MV-4-11 (cell line): ENCODE data around the gene WIPF2.

Experiments
- DNase-seq: peaks from one replicate; lab custom pipeline; 2025; lab: John Stamatoyannopoulos, UW

WIPF2 gene

DNA sequence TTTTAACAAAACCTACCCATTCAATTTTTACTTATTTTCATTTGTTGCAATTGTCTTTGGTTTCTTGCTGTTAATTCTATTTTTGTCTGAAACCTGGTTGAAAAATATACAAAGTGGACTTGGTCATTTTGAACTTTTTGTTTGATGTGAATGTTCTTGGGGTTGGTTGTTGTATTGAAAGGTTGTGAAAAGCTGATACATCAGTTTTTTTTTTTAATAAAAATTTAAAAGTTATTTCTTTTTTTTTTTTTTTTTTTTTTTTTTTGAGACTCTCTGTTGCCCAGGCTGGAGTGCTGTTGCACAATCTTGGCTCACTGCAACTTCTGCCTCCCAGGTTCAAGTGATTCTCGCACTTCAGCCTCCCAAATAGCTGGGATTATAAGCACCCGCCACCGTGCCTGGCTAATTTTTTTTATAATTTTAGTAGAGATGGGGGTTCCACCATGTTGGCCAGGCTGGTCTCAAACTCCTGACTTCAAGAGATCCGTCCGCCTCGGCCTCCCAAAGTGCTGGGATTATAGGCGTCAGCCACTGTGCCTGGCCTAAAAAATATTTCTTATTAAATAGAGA lies 28.9 kb downstream of the WIPF2 start:
- DNase-seq: peak; percentile 10

DNA sequence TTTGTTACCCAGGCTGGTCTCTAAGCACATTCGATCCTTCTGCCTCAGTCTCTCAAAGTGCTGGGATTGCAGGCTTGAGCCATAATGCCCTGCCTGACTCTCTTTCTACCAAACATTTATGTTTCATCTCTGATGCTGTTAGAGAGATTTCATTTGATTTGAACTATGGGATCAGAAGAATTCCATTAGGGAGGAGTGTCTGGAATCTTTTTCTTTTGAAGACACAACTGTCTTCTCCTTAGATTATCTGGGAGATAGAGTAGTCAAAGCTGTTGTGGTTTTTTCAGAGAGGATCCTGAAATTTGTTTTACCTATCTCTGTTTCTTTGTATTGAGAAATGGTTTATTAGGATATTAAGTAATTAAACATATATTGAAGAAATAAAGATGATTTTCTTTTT lies 29.4 kb downstream of the WIPF2 start:
- DNase-seq: no peak

DNA sequence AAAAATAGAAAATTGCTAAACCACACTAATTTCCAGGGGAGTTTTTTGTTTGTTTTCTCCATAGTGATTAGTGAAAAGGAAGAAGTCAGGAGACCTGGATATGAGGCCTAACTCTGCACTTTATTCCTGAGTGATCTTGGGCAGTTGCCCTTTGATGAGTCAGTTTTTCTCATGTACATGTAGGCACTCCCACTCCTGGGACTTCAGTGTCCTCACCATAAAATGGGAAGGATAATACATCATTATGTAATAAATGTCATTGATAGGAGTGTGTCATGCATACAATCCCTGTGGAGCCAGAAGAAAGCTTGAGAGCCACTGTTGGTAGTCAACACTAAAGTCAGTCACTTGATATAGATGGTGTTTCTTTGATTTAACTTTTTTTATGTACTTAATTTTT lies 32.5 kb downstream of the WIPF2 start:
- no peak for DNase-seq

DNA sequence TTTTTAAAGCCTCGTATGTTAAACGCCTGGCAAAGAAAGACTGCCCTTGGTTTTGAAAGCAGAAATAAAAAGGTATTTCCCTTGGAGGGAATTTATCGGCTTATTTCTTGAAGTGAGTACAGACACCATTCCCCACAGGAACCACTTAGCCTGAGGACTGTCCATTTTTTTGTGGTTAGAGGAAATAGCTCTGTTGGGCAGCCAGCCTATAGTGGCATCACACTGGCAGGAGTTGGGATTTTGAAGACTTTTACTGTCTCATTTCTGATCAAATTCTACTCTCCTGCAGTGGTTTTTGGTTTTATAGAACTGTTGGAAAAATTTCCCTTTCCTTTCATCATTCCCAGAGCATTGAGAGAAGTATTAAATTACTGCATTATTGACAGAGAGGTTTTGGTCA lies 34.5 kb downstream of the WIPF2 start:
- no peak for DNase-seq

DNA sequence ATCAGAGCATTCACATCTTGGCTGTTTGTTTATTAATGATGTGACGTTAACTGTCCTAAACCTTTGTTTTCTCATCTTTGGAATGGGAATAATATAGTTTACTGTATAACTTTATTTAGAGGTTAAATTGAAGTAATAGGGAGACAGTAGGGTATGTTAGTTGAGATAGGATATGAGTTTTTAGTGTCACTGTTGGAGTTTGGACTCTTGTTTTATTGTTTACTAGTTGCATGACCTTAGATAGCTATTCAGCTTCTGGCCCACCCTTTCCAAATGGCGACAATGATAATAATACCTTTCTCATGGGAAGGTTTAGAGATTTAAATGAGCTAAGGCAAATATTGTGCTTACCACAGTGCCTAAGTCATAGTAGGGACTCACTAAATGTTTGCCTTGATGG lies 40.4 kb downstream of the WIPF2 start:
- DNase-seq: no peak

DNA sequence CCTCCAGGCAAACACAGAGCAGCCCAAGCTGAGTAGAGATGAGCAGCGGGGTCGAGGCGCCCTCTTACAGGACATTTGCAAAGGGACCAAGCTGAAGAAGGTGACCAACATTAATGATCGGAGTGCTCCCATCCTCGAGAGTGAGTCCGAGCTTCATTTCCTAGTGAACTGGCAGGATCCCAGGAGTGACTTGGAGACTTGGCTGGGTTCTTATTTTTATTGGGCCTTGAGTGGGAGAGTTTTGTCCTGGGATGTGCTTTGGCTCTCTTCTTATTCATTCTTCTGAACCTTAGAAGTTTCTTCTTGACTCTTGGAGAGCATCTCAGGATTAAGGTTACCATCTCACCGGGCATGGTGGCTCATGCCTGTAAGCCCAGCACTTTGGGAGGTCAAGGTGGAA lies 41.4 kb downstream of the WIPF2 start:
- DNase-seq: no peak

DNA sequence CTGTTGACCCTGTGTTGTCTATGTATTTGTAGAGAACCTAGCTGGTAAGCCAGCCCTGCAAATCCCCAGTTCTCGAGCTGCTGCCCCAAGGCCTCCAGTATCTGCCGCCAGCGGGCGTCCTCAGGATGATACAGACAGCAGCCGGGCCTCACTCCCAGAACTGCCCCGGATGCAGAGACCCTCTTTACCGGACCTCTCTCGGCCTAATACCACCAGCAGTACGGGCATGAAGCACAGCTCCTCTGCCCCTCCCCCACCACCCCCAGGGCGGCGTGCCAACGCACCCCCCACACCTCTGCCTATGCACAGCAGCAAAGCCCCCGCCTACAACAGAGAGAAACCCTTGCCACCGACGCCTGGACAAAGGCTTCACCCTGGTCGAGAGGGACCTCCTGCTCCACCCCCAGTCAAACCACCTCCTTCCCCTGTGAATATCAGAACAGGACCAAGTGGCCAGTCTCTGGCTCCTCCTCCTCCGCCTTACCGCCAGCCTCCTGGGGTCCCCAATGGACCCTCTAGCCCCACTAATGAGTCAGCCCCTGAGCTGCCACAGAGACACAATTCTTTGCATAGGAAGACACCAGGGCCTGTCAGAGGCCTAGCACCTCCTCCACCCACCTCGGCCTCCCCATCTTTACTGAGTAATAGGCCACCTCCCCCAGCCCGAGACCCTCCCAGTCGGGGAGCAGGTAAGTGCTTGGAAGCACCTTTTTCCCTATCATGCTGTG lies 45.5 kb downstream of the WIPF2 start:
- no peak for DNase-seq

DNA sequence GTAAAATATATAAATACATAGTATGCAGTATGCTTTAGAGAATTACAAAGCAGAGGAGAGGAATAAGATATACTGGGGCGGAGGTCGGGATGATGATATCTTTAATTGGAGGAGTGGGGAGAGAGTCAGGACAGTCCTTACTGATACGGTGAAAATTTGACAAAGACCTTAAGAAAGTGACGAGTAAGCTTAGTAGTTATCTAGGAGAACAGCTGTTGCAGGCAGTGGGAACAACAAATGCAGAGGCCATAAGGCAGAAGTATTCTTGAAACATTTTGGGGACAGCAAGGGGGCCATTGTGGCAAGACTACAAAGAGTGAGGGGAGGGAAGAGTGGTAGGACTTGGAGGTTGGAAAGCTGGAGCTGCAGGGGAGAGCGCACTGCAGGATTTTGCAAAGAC lies 46.2 kb downstream of the WIPF2 start:
- DNase-seq: no peak

DNA sequence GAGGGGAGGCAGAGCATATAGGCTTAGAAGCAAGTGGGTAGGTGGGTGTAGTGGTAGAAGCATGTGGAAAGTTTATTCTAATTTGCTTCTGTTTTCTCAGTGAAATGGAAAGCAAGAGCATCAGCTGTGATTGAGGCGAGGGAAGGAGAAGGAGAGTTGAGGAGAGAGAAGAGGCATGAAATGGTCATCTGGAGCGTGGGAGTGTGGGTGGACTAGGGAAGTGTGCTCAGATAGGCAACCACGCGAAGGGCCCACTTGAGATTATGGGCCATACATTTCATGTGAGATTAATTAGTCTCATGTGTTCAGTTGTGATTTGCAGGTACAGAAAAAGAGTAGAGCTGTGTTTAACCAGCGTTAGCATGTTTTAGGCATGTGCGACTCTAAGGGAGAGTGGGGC lies 47.8 kb downstream of the WIPF2 start:
- DNase-seq: no peak

DNA sequence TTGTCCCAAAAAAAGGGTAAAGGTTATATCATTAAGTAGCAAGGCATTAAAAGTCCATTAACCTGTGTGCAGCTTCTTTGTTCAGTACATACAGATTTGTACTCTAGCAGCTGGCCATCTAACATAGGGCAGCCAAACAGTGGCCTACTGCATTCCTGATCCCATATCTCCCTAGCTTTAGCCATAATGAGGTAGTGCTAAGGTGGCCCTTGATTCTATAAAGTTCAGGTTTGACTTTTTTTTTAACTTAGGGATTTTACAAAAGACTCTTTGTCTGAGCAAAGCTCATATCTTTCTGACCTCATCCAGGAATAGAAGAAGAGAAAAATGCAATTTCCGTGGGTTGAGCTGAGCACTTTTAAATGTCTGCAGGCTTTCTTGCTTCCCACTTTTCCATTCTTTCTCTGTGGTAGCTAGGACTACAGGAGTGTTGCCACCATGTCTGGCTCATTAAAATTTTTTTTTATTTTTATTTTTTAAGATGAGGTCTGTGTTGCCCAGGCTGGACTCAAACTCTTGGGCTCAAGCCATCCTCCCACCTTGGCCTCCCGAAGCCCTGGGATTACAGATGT lies 49.1 kb downstream of the WIPF2 start:
- DNase-seq: no peak

DNA sequence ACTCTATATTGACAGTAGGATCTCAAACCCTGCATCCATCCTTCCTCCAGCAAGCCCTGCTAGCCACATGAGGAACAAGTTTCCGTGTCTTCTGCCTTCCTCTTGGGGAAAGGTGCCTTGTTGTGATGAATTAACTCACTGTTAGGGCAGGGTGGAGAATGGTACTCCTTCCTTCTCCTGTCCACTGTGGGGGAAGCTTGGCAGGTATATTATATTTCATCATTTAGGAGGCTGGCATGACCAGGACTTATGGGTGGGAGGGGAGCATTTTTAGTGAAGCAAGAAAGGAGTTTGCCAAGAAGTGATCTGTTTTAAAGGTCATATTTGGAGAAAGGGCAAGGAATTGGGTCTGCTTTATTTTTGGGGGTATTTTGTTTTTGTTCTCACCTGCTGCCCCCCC lies 59.3 kb downstream of the WIPF2 start:
- no peak for DNase-seq

DNA sequence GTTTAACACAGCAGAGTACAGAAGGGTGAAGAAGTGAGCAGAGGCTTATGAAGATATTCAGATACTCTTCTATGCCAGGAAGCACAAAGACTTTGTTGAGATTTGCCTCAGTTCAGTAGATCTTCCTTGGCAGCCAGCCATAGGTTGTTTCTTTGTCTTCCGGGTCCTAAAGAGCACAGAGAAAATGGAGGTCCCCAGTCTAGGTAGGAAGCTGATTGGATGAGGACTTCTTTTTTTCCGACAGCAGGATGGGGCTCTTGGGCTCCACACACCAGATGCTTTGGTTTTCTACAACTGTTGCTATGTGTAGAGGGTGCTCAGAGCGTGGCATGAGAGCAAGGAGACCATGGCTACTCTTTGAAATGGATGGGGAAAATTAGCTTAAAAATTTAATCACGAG lies 60.3 kb downstream of the WIPF2 start:
- no peak for DNase-seq

DNA sequence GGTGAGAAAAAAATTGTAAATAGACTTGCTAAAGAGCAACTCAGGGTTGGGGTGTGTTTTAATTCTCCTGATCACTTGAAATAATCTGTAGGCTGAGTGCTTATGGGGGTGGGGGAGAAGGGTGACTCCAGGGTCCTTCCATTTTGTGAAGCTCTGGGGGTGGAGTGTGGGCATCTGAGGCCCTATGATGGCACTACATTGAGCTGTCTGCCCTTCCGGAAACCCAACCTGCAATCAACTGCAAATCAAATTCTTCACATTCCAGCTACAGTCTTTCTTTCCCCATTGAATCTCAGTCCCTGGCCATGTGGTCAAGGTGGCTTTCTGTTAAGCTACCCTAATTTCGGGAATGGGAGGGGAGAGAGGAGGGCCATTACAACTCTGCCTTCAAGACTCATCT lies 62.6 kb downstream of the WIPF2 start:
- no peak for DNase-seq

DNA sequence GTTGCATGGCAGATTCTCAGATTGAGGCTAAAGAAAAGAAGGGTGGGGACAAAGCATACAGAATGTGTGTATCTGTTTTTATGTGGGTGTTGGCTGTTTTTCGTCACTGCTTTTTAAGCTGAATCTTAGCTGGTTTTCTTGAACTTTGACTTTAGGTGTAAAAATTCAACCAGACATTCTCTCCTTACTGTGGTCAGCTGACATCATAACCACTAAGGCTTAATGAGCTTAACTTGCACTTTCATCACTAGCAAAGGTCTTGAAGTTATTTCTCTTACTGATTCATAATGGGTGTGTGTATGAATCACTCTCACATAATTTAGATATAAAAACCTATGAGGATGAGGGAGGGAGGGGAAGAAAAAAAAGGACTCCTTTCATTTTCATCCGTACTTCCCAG lies 64.6 kb downstream of the WIPF2 start:
- peak; percentile 77 for DNase-seq

DNA sequence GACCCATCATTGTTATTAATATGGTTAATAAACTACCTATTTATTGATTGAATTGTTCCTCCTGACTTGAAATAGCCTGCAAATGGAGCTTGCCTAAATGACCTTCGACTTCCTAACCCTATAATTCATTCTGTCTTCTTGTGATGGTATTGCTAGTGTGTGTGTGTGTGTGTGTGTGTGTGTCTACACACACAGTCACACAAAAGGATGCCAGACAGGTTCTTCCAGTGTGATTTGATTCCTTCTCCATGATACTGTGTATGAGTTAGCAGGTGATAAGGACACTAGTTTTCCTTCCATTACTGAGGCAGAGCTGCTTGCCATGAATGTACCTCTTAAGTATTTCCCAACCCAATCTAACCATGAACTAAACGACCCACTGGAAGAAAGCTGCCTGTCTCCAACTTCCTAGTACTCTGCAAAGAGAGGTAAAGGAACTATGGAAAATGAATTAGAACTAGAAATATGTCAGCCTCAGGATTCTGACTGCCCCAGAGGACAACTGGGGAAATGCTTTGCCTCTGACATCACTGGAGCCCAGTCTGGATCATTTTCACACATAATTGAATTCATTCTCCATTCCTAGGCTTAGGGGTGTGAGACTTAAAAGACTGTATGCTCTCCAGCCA lies 65.1 kb downstream of the WIPF2 start:
- DNase-seq: no peak

DNA sequence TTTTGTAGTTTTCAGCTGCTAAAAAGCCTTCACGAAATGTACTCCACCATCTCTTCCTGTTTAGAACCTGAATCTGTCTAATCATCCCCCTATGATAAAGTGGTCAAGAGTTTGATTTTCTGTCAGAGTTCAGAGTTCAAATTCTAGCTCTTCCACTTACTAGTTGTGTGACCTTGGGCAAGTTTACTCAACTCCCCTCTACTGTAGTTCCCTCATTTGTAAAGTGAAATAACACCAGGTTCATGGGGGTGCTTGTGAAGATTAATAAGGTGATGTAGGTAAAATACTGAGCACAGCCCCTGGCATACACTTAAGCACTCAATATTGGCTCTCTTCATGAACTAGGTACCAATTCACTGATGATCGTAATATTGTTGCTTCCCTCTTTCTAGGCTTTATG lies 67.4 kb downstream of the WIPF2 start:
- DNase-seq: no peak

DNA sequence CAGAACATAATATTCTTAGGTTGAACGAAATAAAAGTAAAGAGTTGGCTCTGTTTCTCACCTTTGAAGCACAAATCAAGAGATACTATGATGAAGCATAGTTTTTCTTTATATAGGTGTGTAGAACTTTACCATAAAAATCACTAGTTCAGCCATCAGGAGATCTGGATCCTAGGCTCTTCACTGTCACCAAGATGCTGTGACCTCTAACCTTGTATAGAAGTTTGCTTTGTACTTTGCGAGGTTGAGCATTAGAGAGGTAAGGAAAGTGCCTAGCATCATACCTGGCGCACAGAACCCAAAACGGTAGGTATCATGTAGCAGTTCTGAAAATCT lies 68.0 kb downstream of the WIPF2 start:
- DNase-seq: no peak

DNA sequence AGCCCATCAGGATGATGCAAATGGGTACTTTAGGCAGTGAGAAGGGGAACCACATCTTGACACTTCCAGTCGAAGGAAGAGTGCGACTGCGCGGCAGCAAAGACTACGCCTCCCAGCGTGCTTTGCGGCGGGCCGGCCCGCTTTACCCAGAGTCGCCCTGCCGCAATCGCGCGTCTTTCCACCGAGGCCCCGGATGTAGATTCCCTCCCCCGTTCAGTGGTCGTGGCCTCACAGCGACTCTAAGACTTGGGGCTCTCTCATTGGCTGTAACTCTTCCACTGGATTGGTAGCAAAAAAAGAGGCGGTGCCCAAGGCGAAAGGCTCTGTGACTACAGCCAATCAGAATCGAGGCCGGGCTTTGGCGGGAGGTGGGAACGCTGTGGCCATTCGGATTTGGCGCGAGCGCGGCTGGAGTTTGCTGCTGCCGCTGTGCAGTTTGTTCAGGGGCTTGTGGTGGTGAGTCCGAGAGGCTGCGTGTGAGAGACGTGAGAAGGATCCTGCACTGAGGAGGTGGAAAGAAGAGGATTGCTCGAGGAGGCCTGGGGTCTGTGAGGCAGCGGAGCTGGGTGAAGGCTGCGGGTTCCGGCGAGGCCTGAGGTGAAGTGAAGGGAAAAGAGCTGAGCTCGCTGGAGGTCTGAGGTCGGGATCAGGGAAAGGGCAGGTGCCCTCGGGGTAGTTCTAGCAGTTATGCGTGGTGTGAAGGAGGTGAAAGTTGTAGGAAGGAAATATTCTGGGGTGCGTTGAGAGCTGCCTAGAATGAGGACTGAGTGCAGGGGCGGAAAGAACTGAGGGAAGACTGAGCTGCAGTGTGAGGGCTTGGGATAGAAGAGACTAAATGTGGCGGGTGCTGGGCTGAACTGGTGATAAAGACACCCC lies 68.6 kb downstream of the WIPF2 start, which contains the start of gene CDC6:
CDC6 (plus strand) TSS at position 386 of the 876 bp plus-strand sequence. CDS start 1,542 bp downstream, outside the sequence.
- DNase-seq: peak; percentile 100

DNA sequence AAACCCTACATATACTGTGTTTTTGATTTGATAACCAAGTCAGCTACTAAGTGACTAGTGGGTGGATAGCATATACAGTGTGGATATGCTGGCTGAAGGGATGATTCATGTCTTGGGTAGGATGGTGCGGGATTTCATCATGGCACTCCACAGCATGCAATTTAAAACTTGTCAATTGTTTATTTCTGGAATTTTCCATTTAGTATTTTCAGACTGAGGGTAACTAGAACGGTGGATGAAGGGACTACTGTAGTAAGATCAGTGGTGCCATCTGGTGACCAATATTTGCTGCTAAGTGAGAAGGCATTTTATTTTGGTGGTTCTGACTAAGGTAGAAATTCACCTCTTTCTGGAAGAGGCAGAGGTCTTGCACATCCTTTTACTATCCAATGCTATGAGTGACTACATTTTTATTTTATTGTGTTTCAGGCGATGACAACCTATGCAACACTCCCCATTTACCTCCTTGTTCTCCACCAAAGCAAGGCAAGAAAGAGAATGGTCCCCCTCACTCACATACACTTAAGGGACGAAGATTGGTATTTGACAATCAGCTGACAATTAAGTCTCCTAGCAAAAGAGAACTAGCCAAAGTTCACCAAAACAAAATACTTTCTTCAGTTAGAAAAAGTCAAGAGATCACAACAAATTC lies 71.7 kb downstream of the WIPF2 start:
- DNase-seq: peak; percentile 63

DNA sequence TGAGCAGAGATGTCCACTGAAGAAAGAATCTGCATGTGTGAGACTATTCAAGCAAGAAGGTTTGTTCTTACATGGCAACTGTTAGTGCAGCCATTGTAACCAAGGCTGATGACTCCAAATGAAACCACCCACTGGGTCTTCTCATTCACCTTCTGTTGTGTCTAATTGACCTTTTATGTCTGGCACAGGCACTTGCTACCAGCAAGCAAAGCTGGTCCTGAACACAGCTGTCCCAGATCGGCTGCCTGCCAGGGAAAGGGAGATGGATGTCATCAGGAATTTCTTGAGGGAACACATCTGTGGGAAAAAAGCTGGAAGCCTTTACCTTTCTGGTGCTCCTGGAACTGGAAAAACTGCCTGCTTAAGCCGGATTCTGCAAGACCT lies 72.2 kb downstream of the WIPF2 start:
- no peak for DNase-seq

DNA sequence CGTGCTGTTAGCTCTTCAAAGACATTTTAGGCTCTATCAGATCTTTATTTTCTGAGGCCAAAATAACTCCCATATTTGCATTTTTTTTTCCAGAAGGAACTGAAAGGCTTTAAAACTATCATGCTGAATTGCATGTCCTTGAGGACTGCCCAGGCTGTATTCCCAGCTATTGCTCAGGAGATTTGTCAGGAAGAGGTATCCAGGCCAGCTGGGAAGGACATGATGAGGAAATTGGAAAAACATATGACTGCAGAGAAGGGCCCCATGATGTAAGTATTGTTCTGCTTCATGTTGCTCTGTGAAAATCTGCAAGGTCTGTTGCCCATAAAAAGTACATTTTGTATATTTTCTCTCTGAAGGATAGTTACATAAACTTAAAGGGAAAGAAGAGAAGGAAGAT lies 74.3 kb downstream of the WIPF2 start:
- no peak for DNase-seq
